ENCODE measurements around the gene GNAQ. TPM values are rescaled to one million over a fixed set of nuclear protein-coding genes. Genes with fewer than 3 reads are reported as not detected.
A peak's percentile ranks its signal among the peaks of the same experiment; 100 is the strongest.

The GNAQ gene
- total RNA-seq, 1 experiment from 2014 or later = 0.51 TPM

DNA sequence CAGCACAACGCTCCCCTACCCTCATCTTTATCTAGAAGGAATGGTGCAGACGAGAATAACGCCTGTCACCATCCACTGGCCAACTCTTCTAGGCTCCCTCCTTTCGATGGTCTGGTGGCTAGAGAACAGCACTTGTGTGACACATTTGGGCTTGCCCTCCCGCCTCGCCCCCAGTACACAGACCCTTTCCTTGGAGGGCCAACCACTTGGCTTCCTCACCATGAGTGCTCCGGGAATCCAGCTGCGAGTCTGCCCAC is 1.4 kb downstream of the GNAQ start:
- intact Hi-C loops (cut with micrococcal nuclease) = loop anchor here (10.0 kb wide), 1 partner anchor 185 kb away; no protein-coding TSS in a partner anchor
- H3K9me3 ChIP-seq (ENCODE audit: low read length) = no peaks in the 10 kb centered on the region
- H3K27ac ChIP-seq (ENCODE audit: low read length) = no peak overlapping the region
- POLR2A ChIA-PET (ENCODE audit: unreplicated experiment) = no interaction called here
- no peaks in the 10 kb centered on the region for H3K9me2 ChIP-seq (replicated peaks; ENCODE audit: low read length)
- H3K4me1 ChIP-seq (ENCODE audit: insufficient read depth, low read length) = peaks cover 8% of the 10 kb centered on the region; the same call in 1 of the 2 replicates
- peak overlapping the region; percentile 96 for H3K4me2 ChIP-seq (ENCODE audit: low read length)
- TF ChIP-seq, protein P1, sequence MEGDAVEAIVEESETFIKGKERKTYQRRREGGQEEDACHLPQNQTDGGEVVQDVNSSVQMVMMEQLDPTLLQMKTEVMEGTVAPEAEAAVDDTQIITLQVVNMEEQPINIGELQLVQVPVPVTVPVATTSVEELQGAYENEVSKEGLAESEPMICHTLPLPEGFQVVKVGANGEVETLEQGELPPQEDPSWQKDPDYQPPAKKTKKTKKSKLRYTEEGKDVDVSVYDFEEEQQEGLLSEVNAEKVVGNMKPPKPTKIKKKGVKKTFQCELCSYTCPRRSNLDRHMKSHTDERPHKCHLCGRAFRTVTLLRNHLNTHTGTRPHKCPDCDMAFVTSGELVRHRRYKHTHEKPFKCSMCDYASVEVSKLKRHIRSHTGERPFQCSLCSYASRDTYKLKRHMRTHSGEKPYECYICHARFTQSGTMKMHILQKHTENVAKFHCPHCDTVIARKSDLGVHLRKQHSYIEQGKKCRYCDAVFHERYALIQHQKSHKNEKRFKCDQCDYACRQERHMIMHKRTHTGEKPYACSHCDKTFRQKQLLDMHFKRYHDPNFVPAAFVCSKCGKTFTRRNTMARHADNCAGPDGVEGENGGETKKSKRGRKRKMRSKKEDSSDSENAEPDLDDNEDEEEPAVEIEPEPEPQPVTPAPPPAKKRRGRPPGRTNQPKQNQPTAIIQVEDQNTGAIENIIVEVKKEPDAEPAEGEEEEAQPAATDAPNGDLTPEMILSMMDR (conservative IDR thresholded peaks at IDR 0.05; ENCODE audit: low read depth, low read length) = no peak
- TF ChIP-seq EZH2 (IDR thresholded peaks at IDR 0.05; ENCODE audit: low read length, unreplicated experiment) (no peak), EZH2phosphoT487 (IDR thresholded peaks at IDR 0.05; ENCODE audit: borderline replicate concordance, low read length) (no peak)
- DNase-seq (no peak), ATAC-seq (no peak)
- H4K20me1 ChIP-seq (ENCODE audit: low read length) = no peaks in the 10 kb centered on the region
- H3K79me2 ChIP-seq (ENCODE audit: low read length) = peaks cover 12% of the 10 kb centered on the region
- CTCF ChIA-PET = no interaction called here
- peak overlapping the region; percentile 86 for H3K4me3 ChIP-seq (ENCODE audit: low read length)
- H3K27me3 ChIP-seq (ENCODE audit: low read length) = peaks cover 5% of the 10 kb centered on the region; the same call in 1 of the 2 replicates
- H3K9ac ChIP-seq (ENCODE audit: low read length) = peak overlapping the region; percentile 60
- no peaks in the 10 kb centered on the region for H3F3A ChIP-seq (ENCODE audit: low read length, unreplicated experiment)
- no peaks in the 10 kb centered on the region for H3K36me3 ChIP-seq (ENCODE audit: low read depth, low read length)
- TSS peak; percentile 83 for BruUV-seq (replicated peaks)
- H2AFZ ChIP-seq (ENCODE audit: low read length) = peak overlapping the region; percentile 77

DNA sequence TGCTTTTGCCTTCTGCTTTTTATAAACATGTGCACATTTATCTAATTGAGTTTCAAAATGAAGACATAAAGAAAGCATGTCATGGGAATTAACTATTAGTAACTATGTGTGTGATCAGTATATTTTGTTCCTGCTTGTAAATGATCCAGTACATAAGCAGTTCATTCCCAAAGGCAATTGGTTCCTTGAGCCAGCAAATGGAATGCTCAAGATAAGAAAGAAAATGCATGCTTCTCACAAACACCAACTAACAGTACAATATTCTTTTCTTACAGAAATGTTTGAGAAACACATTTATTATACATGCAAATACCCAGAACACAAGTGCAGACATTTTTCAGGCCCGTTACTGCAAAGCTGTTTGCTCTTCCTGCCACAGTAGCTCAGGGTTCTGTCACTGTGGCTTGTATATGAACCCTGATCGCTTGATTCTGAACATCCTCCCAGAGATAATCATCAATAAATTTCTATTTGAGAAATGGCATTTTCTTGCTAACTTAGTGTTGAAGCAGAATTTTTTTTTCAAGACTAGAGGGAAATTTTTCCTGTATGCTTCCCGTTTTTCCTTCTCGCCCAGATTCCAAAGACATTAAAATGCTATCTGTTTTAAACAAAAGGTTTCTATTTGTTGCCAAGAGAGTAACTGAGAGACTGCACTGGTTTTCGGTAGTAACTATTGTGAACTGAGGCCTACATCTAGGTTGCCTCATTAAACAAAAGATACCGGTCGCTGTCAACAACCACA is 1.9 kb downstream of the GNAQ start:
- no peaks in the 10 kb centered on the region for H3K36me3 ChIP-seq (ENCODE audit: low read depth, low read length)
- no peak for ATAC-seq
- H3K9me2 ChIP-seq (replicated peaks; ENCODE audit: low read length) = no peaks in the 10 kb centered on the region
- no peaks in the 10 kb centered on the region for H4K20me1 ChIP-seq (ENCODE audit: low read length)
- peak overlapping the region; percentile 96 for H3K4me2 ChIP-seq (ENCODE audit: low read length)
- H3K4me3 ChIP-seq (ENCODE audit: low read length) = peak overlapping the region; percentile 86
- H3K4me1 ChIP-seq (ENCODE audit: insufficient read depth, low read length) = peaks cover 5% of the 10 kb centered on the region; the same call in 1 of the 2 replicates
- intact Hi-C loops (cut with micrococcal nuclease) = loop anchor here (10.0 kb wide), 1 partner anchor 185 kb away; no protein-coding TSS in a partner anchor
- H3K9ac ChIP-seq (ENCODE audit: low read length) = peak overlapping the region; percentile 60
- H3K27me3 ChIP-seq (ENCODE audit: low read length) = peaks cover 5% of the 10 kb centered on the region; the same call in 1 of the 2 replicates
- POLR2A ChIA-PET (ENCODE audit: unreplicated experiment) = no interaction called here
- H3K27ac ChIP-seq (ENCODE audit: low read length) = no peak overlapping the region
- no TSS peak for BruUV-seq (replicated peaks)
- DNase-seq = no peak
- no peak for TF ChIP-seq EZH2 (IDR thresholded peaks at IDR 0.05; ENCODE audit: low read length, unreplicated experiment)
- TF ChIP-seq, protein P1 (conservative IDR thresholded peaks at IDR 0.05; ENCODE audit: low read depth, low read length) = no peak
- no peak for TF ChIP-seq EZH2phosphoT487 (IDR thresholded peaks at IDR 0.05; ENCODE audit: borderline replicate concordance, low read length)
- H3F3A ChIP-seq (ENCODE audit: low read length, unreplicated experiment) = no peaks in the 10 kb centered on the region
- H3K79me2 ChIP-seq (ENCODE audit: low read length) = peaks cover 12% of the 10 kb centered on the region
- peak overlapping the region; percentile 77 for H2AFZ ChIP-seq (ENCODE audit: low read length)
- no peaks in the 10 kb centered on the region for H3K9me3 ChIP-seq (ENCODE audit: low read length)
- CTCF ChIA-PET = no interaction called here

DNA sequence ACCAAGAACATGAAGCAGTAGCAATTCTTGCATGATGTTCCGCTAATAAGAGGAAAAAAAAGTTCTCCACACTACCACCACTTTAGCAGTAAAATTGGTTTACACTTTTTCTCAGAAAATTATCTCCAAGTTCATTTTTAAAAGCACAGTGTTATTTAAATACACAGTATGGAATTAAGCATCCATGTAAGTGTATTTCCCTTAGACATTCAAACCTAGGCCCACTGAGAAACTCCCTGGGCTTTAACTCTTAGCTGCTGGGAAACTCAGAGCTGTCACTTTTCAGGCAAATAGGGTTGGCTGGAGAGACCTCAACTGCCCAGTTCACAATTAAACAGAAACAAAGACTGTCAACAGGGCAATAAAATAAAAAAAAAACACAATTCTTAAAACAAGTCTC is 2.7 kb downstream of the GNAQ start:
- Histone ChIP-seq H4K20me1 (ENCODE audit: low read length) (no peaks in the 10 kb centered on the region), H3K9ac (ENCODE audit: low read length) (no peak overlapping the region), H3K36me3 (ENCODE audit: low read depth, low read length) (no peaks in the 10 kb centered on the region), H3K79me2 (ENCODE audit: low read length) (peaks cover 12% of the 10 kb centered on the region), H3K4me1 (ENCODE audit: insufficient read depth, low read length) (peaks cover 3% of the 10 kb centered on the region; the same call in 1 of the 2 replicates), H3F3A (ENCODE audit: low read length, unreplicated experiment) (no peaks in the 10 kb centered on the region), H3K4me3 (ENCODE audit: low read length) (no peak overlapping the region), H2AFZ (ENCODE audit: low read length) (no peak overlapping the region), H3K27ac (ENCODE audit: low read length) (no peak overlapping the region), H3K9me2 (replicated peaks; ENCODE audit: low read length) (no peaks in the 10 kb centered on the region), H3K4me2 (ENCODE audit: low read length) (no peak overlapping the region), H3K27me3 (ENCODE audit: low read length) (peaks cover 5% of the 10 kb centered on the region; the same call in 1 of the 2 replicates), H3K9me3 (ENCODE audit: low read length) (no peaks in the 10 kb centered on the region)
- TF ChIP-seq EZH2 (IDR thresholded peaks at IDR 0.05; ENCODE audit: low read length, unreplicated experiment) (no peak), EZH2phosphoT487 (IDR thresholded peaks at IDR 0.05; ENCODE audit: borderline replicate concordance, low read length) (no peak)
- TF ChIP-seq, protein P1 (conservative IDR thresholded peaks at IDR 0.05; ENCODE audit: low read depth, low read length) = no peak
- CTCF ChIA-PET = no interaction called here
- ATAC-seq (no peak), DNase-seq (no peak)
- BruUV-seq (replicated peaks) = no TSS peak
- POLR2A ChIA-PET (ENCODE audit: unreplicated experiment) = no interaction called here
- intact Hi-C loops (cut with micrococcal nuclease) = no loop called here
